Fibroblast of the aortic adventitia (primary cell): Measurements from ENCODE around the gene DNAAF5. TPM values are rescaled to one million over a fixed set of nuclear protein-coding genes. Genes with fewer than 3 reads are reported as not detected.

Source experiments
- DNase-seq: peaks from one replicate; pipeline ENCODE4 v3.0.0-alpha.2; 2010; ENCODE audit warnings: low read depth
- H3K4me3 ChIP-seq: 2 replicates; pipeline ENCODE4 v1.5.1; 2011; ENCODE audit warnings: low read depth, mild to moderate bottlenecking, control low read depth, low read length, moderate library complexity
- total RNA-seq: library from RNA; depleted of rRNA; stranded (reverse); fragments of >200 nt; gene quantifications from 2 replicates; pipeline ENCODE4 v1.2.3, GENCODE V29; 2012; ENCODE audit warnings: low replicate concordance
- TF ChIP-seq, protein P1 (sequence below): IDR thresholded peaks from 2 replicates; pipeline ENCODE4 v1.5.1; 2011; ENCODE audit warnings: mild to moderate bottlenecking, low read length, control low read depth, inconsistent platforms; ENCODE audit not compliant: insufficient read depth

DNAAF5 gene
- 10.5 and 22.0 TPM in 2 replicates for total RNA-seq

DNA sequence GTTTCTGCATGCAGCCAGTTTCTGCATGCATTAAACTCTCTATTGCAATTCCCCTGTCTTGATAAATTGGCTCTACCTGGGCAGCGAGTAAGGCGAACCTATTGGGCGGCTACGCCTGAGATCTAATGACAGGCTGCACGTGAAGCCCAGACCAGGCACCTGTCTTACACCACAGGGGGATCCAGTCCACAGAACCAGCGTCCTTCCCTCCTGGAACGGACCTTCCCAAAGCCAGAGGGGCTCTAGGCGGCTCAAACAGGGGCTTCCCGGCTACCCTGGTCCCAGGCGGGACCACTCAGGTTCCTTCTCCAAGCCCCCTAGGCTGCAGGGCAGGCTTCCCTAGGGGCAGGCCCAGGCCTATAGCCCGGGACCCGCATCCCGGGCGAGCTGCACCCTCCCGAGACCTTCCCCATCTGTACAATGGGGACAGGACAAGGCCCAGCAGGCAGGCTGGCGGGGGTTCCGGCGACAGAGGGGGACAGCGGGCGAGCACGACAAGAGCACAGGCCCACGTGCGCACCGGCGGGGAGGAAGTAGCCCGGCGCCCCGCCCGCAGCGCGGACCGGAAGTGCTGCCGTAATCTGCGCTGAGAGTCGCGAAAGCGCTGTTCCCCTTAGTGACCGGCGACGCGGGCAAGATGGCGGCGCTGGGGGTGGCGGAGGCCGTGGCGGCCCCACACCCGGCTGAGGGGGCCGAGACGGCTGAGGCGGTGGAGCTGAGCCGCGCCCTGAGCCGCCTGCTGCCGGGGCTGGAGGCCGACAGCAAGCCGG, at the start of gene DNAAF5:
Gene DNAAF5, plus strand, starts transcription at position 616 of the 770 bp plus-strand sequence. Its CDS starts 22 bp downstream, at position 638.
- peak; percentile 77 for DNase-seq
- TF ChIP-seq, protein P1, sequence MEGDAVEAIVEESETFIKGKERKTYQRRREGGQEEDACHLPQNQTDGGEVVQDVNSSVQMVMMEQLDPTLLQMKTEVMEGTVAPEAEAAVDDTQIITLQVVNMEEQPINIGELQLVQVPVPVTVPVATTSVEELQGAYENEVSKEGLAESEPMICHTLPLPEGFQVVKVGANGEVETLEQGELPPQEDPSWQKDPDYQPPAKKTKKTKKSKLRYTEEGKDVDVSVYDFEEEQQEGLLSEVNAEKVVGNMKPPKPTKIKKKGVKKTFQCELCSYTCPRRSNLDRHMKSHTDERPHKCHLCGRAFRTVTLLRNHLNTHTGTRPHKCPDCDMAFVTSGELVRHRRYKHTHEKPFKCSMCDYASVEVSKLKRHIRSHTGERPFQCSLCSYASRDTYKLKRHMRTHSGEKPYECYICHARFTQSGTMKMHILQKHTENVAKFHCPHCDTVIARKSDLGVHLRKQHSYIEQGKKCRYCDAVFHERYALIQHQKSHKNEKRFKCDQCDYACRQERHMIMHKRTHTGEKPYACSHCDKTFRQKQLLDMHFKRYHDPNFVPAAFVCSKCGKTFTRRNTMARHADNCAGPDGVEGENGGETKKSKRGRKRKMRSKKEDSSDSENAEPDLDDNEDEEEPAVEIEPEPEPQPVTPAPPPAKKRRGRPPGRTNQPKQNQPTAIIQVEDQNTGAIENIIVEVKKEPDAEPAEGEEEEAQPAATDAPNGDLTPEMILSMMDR: no peak

GRCh38 chr7:676972-677385, 49.5 kb upstream of the DNAAF5 start:
- no peak for DNase-seq
- TF ChIP-seq, protein P1: no peak
- no peak overlapping the region for H3K4me3 ChIP-seq

More for the DNA sequence above, at the start of gene DNAAF5:
- H3K4me3 ChIP-seq: peak within 1 kb of the TSS; percentile 73

DNA sequence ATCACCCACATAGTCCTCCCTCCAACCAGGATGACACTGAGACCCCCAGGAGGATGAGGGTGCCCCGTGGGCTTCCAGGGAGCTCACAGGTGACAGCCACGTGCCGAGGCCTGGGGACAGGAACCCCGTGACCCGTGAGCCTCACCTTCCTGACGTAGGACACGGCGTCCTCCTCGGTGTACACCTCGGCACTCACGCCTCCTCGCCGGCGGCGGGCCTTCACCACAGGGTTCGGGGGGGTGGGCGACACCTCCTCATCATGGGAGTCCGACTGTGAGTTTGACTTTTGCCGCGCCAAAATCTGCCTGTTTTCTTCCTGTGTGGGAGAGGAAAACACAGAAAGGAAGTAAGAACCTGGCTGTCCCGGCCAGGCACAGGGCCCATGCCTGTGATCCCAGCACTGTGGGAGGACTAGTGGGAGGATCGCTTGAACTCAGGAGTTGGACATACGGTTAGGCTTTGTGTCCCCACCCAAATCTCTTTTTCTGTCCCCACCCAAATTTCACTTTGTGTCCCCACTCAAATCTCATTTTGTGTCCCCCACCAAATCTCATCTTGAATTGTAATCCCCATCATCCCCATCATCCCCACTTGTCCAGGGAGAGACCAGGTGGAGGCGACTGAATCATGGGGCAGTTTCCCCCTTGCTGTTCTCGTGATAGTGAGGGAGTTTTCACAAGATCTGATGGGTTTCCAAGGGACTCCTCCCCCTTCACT, 45.9 kb upstream of the DNAAF5 start:
- TF ChIP-seq, protein P1: no peak
- no peak for DNase-seq
- H3K4me3 ChIP-seq: no peak overlapping the region

GRCh38 chr7:681551-682307, 44.8 kb upstream of the DNAAF5 start:
- TF ChIP-seq, protein P1: no peak
- no peak overlapping the region for H3K4me3 ChIP-seq
- no peak for DNase-seq

DNA sequence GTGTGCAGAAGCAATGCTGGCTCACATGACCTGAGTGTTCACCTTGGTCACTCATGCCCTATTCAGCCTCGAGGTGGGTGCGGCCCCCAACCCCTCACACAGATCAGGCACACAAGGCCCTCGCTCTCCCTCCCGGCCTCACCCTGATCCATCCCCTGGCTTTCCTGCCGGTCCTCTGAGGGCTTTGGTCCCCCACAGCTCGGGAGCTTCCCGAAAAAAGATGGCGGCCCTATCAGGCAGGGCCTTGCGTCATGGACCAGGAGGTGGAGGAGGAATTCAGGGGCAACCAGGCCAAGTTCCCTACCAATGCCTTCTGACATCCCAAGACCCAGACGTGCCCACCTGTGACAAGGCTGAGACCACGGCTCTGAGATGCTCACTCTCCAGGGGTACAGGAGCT, 43.7 kb upstream of the DNAAF5 start:
- no peak for DNase-seq
- TF ChIP-seq, protein P1: no peak
- no peak overlapping the region for H3K4me3 ChIP-seq

GRCh38 chr7:683526-684205, 42.8 kb upstream of the DNAAF5 start:
- TF ChIP-seq, protein P1: no peak
- no peak for DNase-seq
- no peak overlapping the region for H3K4me3 ChIP-seq
